GM21528 (cell line): ENCODE results near the gene CKM.
"Not testable (repeated sequence)": the region's sequence is repeated elsewhere in the genome, so short reads cannot be mapped to it uniquely, and the experiment has no call there.

Experiments used
- ATAC-seq: cut with Tn5 transposase; IDR thresholded peaks from one replicate; pipeline ENCODE4 v1.9.1; 2021; ENCODE audit warnings: mild to moderate bottlenecking, moderate library complexity; ENCODE audit not compliant: unreplicated experiment, low FRiP score

The CKM gene

DNA sequence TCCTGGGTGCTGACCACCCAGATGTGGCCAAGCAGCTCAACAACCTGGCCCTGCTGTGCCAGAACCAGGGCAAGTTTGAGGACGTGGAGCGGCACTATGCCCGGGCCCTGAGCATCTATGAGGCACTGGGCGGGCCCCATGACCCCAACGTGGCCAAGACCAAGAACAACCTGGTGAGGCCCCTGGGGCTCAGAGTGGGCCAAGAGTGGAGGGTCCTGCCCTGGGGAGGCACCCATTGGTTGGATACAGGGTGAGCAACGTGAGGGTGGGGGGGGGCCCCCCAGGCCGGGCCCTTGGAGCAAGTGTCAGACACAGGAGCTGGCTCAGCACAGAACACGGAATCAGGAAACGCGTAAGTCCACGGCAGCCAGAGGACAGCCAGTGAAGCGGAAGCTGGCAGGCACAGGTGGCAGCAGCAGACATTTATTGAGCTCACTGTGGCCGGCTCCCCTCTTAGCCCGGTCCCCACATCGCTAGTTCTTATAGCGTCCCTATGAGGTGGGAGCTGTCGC, 26.8 kb upstream of the CKM start:
- no peak for ATAC-seq

DNA sequence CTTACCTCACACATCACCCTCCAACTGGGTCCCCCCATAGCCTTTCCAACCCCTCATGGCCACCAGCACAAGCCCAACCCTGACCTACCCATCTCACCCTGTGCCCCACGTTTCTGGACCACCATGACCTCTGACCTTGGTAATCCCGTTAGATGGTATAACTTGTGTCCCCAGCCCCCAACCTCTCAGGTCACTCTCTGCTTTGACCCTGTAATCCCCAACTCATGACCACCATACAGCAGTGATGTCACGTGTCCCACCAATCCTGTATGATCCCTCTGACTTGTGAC, 26.4 kb upstream of the CKM start:
- ATAC-seq = no peak

- ATAC-seq = no peak
These were observed 25.9 kb upstream of the CKM start for GRCh38 chr19:45348367-45349125.

DNA sequence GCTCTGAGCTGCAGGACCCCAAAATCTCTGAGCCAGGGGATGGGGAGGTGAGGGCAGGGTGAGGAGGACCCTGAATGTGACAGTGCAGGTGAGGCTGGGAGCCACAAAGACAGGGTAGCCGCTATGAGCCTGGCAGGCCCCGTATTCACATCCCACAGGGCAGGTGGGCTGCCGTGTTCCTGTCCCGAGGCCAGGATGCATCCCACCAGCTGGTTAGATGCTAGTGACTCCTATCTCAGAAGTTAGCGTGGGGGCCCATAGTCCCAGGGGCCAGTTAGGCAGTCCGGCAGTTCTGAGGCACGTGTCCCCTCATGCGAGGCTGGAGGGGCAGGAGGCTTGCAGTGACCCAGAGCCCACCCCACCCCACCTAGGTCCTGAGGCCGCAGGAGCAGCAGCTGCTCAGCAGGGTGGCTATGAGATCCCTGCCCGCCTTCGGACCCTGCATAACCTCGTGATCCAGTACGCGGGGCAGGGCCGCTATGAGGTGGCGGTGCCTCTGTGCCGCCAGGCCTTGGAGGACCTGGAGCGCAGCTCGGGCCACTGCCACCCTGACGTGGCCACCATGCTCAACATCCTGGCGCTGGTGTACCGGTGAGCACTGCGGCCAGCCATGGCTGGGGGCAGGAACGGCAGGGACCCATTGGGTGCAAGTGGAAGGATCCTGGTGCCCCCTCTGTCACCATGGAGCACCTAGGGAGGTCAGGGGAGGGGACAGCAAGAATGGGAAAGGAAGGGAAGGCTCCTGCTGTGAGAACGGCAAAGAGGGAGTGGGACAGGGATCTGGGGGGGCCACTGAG, 25.1 kb upstream of the CKM start:
- no peak for ATAC-seq

GRCh38 chr19:45346449-45346848, 23.8 kb upstream of the CKM start:
- no peak for ATAC-seq

- ATAC-seq = no peak
These were observed 22.8 kb upstream of the CKM start for GRCh38 chr19:45345506-45345860.

- ATAC-seq = no peak
These were observed 22.2 kb upstream of the CKM start for GRCh38 chr19:45344621-45345505.

- no peak for ATAC-seq
These were observed 20.2 kb upstream of the CKM start for GRCh38 chr19:45342911-45343310.

GRCh38 chr19:45340899-45341453, 18.3 kb upstream of the CKM start:
- no peak for ATAC-seq

- no peak for ATAC-seq
These were observed 17.7 kb upstream of the CKM start, which contains the start of gene KLC3 for GRCh38 chr19:45340232-45340898. KLC3 (plus strand) TSS chr19:45340750; CDS start chr19:45345542, 4,792 bp downstream.

DNA sequence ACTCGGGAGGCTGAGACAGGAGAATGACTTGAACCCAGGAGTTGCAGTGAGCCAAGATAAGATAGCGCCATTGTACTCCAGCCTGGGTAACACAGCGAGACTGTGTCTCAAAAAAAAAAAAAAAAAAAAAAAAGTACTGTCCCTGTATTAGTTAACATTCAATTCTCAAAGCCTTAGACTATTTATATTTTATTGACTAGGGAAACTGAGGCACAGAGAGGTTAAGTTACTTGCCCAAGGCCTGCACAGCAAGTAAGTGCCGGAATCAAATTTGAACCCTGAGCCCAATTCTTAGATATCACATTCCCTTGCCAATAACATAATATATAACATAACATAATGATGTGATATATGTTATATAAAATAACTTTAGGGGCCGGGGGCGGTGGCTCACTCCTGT, 17.0 kb upstream of the CKM start:
- ATAC-seq = no peak

GRCh38 chr19:45336696-45337251, 14.1 kb upstream of the CKM start:
- no peak for ATAC-seq

GRCh38 chr19:45334881-45335280, 12.2 kb upstream of the CKM start:
- not testable (repeated sequence) for ATAC-seq

GRCh38 chr19:45333609-45334303, 11.1 kb upstream of the CKM start:
- ATAC-seq = no peak

- ATAC-seq = no peak
These were observed 8.7 kb upstream of the CKM start for GRCh38 chr19:45331411-45331810.

- ATAC-seq = no peak
These were observed 4.9 kb upstream of the CKM start for GRCh38 chr19:45327404-45328143.

- ATAC-seq = no peak
These were observed 1.8 kb upstream of the CKM start for GRCh38 chr19:45324349-45324907.

DNA sequence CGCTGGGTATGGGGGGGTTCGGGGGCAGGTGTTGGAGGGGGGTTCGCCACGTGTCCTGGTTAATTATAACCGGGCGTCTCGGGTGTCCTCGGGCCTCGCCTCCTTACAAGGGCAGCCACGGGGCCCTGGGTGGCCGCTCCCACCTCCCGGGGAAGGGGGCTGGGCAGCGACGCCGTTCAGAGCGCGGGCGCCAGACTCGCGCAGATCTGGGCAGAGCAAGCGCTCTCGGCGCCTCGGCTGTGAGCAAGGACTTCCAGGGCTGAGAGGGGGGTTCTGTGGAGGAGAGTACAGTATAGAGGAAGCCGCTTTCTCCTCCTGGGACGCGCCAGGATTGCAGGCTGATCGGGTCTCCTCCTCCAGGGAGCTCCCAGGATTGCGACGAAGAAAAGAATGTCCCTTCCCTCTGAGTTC, 1.0 kb upstream of the CKM start:
- no peak for ATAC-seq
